ENCODE results near the gene CLIC3.
A peak's percentile ranks its signal among the peaks of the same experiment; 100 is the strongest.

CLIC3 gene

DNA sequence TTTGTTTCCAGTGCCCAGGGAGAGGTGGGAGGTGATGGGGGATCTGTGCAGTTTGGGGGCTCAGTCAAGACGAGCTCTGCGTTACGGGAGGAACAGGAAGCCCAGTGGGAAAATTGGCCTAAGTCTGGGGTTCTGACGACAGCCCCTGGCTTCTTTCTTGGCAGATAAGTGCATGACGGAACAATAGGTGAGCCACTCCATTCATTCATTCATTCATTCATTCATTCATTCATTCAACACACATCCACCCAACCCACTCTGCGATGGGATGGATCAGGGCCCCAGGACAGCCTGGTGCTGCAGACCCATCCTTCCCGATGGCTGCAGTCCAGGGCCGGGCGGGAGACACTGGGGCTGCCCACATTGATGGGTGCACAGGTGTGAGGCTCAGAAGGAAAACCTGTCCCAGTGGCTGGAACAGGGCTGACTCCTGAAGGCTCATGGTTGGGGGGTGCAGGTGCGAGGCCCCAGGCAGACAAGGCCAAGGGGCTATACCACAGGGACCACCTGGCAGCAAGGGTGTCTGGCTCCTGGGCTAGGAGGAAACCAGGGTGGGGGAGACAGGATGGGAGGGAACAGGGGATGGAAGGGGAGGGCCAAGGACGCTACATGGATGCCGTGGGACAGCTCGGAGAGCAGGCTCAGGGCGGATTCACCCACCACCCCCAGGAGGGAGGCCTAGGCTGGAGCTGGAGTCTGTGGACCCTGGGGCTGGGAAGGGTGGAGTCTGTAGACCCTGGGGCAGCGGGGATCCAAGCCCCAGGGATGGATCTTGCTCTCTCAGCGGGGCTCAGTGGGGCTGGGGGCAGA, 15.5 kb downstream of the CLIC3 start:
- intact Hi-C loops (cut with micrococcal nuclease), result no loop called here
- peaks cover 77% of the 10 kb centered on the region for H3K27me3 Mint-ChIP-seq
- no peak overlapping the region for H3K4me3 Mint-ChIP-seq
- no peaks in the 10 kb centered on the region for H3K36me3 Mint-ChIP-seq (ENCODE audit: low read depth)
- H3K4me1 Mint-ChIP-seq (ENCODE audit: low read depth), result peaks cover 17% of the 10 kb centered on the region
- no peaks in the 10 kb centered on the region for H3K9me3 Mint-ChIP-seq
- H3K27ac Mint-ChIP-seq, result no peak overlapping the region

DNA sequence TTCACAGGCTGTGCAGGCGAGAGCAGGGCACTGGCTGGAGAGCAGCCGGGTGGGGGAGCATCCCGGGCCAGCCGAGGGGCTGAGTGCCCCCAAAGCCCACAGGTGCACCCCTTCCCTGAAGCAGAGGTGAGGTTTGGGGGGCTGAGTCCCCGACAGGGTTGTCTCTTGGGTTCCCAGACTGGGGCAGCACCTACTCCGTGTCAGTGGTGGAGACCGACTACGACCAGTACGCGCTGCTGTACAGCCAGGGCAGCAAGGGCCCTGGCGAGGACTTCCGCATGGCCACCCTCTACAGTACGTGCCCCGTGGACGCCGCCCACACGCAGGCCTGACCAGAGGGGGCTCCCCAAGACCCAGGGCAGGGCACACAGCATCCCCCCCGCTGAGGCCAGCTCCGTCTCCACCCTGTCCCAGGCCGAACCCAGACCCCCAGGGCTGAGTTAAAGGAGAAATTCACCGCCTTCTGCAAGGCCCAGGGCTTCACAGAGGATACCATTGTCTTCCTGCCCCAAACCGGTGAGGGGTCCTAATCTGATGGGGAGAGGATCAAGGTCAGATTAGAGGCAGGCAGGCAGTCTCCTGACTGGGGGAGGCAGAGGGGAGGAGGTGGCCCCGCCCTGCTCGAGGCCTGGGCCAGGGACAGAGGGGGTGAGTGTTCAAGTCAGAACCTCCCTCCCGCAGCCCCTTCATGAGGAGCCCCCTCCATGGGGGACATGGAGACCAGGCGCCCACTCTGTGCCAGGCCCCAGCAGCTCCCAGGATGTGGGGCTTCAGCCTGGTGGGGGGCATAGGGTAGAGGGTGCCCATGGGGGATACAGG, 16.4 kb downstream of the CLIC3 start:
- intact Hi-C loops (cut with micrococcal nuclease), result no loop called here
- Mint-ChIP-seq H3K4me1 (ENCODE audit: low read depth) (peaks cover 25% of the 10 kb centered on the region), H3K4me3 (no peak overlapping the region), H3K9me3 (no peaks in the 10 kb centered on the region), H3K27ac (no peak overlapping the region), H3K36me3 (ENCODE audit: low read depth) (no peaks in the 10 kb centered on the region), H3K27me3 (peaks cover 81% of the 10 kb centered on the region)

DNA sequence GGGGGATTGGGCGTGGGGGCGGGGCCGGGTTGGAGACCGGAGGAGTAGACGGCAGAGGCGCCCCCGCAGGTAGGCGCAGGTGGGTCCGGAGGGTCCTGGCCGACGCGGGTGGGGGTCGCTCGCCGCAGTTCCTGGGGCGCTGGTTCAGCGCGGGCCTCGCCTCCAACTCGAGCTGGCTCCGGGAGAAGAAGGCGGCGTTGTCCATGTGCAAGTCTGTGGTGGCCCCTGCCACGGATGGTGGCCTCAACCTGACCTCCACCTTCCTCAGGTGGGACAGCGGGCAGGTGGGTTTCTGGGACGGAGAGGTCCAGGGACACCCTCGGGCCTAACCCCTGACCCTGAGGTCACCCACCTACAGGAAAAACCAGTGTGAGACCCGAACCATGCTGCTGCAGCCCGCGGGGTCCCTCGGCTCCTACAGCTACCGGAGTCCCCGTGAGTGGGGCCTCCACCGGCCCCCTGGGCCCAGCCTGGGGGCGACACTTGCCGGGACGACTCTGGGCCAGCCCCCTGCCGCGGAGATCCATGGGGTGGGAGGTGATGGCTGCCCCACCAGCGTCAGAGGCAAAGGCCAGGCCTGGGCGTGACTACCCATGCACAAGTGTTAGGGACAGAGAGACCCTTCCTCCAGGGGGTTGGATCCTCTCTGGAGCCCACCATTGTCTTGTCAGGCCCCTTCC, 17.4 kb downstream of the CLIC3 start:
- Mint-ChIP-seq H3K9me3 (no peaks in the 10 kb centered on the region), H3K36me3 (ENCODE audit: low read depth) (no peaks in the 10 kb centered on the region), H3K27me3 (peaks cover 75% of the 10 kb centered on the region), H3K4me3 (no peak overlapping the region), H3K27ac (no peak overlapping the region), H3K4me1 (ENCODE audit: low read depth) (peaks cover 31% of the 10 kb centered on the region)
- intact Hi-C loops (cut with micrococcal nuclease), result loop anchor here (1.0 kb wide), 1 partner anchor 13 kb away; the partner anchor contains the start of gene PAXX

DNA sequence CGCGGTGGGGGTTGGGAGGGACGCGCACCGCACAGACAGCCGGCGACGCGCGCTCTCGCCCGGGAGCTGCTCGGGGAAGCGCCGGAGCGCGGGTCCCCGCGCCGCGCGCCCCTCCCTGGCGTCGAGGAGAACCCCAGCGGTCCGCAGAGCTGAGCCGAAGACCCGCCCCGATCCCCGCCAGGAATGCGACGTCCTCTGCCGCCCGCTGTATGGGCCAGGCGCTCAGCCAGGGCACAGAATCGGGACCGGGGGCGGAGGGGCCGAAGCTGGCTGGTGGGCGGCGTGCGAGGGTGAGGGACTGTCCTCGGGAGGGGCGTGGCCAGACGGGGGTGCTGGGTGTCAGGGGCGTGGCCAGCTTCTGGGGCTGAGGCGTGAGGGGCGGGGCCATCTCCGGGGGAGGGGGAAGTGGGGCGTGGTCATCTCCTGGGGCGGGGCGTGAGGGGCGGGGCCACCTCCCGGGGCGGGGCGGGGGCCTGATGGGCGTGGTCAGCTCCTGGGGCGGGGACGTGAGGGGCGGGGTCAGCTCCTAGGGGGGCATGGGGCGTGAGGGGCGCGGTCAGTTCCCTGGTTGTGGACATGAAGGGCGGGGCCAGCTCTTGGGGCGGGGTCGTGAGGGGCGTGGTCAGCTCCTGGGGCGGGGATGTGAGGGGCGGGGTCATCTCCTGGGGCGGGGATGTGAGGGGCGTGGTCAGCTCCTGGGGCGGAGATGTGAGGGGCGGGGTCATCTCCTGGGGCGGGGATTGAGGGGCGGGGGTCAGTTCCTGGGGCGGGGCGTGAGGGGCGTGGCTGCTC, 18.1 kb downstream of the CLIC3 start:
- Mint-ChIP-seq H3K27ac (no peak overlapping the region), H3K4me1 (ENCODE audit: low read depth) (peaks cover 31% of the 10 kb centered on the region), H3K4me3 (peak overlapping the region; percentile 23), H3K36me3 (ENCODE audit: low read depth) (no peaks in the 10 kb centered on the region), H3K9me3 (no peaks in the 10 kb centered on the region), H3K27me3 (peaks cover 69% of the 10 kb centered on the region)
- intact Hi-C loops (cut with micrococcal nuclease), result loop anchor here (1.0 kb wide), 1 partner anchor 14 kb away; the partner anchor contains the start of gene PAXX

DNA sequence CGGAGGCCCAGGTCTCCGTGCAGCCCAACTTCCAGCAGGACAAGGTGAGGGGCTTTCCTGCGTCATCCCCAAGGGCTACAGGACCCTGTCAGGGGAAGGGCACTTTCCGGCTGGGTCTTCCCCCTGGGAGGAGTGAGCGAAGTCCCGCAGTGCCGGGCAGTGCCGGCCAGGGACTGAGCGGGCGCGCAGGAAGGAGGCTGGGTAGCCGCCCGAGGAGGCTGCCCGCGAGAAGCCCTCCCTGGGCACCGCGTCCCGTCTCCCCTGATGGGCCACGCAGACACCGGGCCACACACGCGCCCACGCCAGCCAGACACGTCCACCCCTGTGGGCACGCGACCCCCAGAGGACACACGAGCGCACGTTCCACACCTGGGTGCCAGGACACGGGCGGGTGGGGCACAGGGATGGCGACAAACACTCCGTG, 18.7 kb downstream of the CLIC3 start:
- peak overlapping the region; percentile 39 for H3K4me3 Mint-ChIP-seq
- H3K27me3 Mint-ChIP-seq, result peaks cover 63% of the 10 kb centered on the region
- intact Hi-C loops (cut with micrococcal nuclease), result loop anchor here (1.0 kb wide), 1 partner anchor 15 kb away; the partner anchor contains the start of gene PAXX
- peaks cover 31% of the 10 kb centered on the region for H3K4me1 Mint-ChIP-seq (ENCODE audit: low read depth)
- no peak overlapping the region for H3K27ac Mint-ChIP-seq
- no peaks in the 10 kb centered on the region for H3K9me3 Mint-ChIP-seq
- H3K36me3 Mint-ChIP-seq (ENCODE audit: low read depth), result no peaks in the 10 kb centered on the region

DNA sequence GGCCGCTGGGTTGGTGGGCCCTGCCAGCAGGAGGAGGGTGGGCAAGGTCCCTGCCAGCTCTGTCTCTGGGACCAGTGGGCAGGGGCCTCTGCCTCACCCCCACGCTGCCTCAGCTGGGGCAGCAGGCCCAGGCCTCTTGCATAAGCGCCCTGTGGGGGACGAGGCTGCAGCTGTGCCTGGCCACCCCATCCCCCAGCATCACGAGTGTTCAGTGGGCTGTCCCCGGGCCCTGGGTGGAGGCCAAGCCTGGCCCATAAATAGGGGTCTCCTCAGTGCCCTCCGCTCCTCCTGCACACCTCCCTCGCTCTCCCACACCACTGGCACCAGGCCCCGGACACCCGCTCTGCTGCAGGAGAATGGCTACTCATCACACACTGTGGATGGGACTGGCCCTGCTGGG, 19.1 kb downstream of the CLIC3 start, which contains the start of gene PTGDS:
Gene PTGDS, plus strand, starts transcription at position 282 of the 400 bp plus-strand sequence. Its CDS starts 75 bp downstream, at position 357.
- Mint-ChIP-seq H3K36me3 (ENCODE audit: low read depth) (no peaks in the 10 kb centered on the region), H3K4me1 (ENCODE audit: low read depth) (peaks cover 31% of the 10 kb centered on the region), H3K27me3 (peaks cover 58% of the 10 kb centered on the region), H3K9me3 (no peaks in the 10 kb centered on the region), H3K4me3 (peak within 1 kb of the TSS; percentile 39), H3K27ac (peak within 1 kb of the TSS; percentile 29)
- intact Hi-C loops (cut with micrococcal nuclease), result no loop called here

DNA sequence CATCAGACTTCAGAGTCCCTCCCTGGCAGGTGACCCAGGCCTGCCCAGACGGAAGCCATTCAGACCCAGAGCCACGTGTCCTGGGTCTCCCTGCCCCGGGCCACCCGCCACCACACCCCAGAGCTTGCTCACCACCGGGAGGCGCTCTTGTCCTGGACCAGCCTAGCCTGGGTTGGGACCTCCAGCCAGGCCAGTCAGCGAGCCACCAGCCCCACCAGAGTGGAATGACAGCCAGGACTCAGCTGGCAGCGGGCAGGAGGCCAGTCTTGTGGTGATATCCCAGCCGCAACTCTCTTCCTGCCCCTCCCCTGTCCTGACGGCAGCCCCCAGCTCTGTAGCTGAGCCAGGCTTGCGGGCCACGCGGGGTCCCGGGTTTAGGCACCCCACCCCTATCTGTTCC, 20.7 kb downstream of the CLIC3 start:
- Mint-ChIP-seq H3K27ac (peak overlapping the region; percentile 61), H3K4me3 (no peak overlapping the region)

DNA sequence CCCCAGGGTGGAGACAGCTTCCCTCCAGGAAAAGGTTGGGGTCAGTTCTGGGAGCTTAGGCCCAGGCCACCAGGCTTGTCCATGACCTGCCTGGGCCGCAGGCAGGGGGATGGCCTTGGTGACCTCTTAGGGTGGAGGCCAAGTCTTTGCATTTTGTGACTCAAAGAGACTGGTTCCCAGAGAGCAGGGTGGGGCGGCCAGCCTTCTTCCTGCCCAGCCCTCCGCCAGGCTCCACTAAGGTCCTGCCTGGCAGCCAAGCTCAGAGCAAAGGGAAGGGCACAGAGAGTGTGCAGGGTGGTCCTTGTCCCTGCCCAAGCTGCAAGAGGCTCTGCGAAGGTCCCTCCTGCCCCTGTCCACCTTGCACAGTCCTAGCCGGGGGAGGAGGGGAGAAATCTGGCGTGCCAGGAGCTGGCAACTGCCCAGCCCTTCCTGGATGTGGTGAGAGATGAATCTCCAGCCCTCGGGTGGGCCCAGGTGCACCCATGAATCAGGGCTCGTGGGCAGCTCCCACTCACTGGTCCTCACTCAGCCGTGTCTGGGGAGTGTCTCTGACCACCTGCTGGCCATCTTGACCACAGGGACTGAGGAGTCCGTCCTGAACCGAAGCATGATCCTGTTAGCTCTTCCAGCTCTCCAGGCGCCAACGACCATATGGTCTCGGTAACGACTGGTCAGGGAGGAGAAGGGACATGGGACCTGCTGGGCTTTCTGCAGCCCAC, 21.4 kb downstream of the CLIC3 start:
- peak overlapping the region; percentile 61 for H3K27ac Mint-ChIP-seq
- H3K4me1 Mint-ChIP-seq (ENCODE audit: low read depth), result peaks cover 31% of the 10 kb centered on the region
- no peaks in the 10 kb centered on the region for H3K36me3 Mint-ChIP-seq (ENCODE audit: low read depth)
- no peaks in the 10 kb centered on the region for H3K9me3 Mint-ChIP-seq
- intact Hi-C loops (cut with micrococcal nuclease), result no loop called here
- H3K27me3 Mint-ChIP-seq, result peaks cover 57% of the 10 kb centered on the region
- peak overlapping the region; percentile 14 for H3K4me3 Mint-ChIP-seq

More for the DNA sequence above, 20.7 kb downstream of the CLIC3 start:
- intact Hi-C loops (cut with micrococcal nuclease), result no loop called here
- H3K36me3 Mint-ChIP-seq (ENCODE audit: low read depth), result no peaks in the 10 kb centered on the region
- H3K27me3 Mint-ChIP-seq, result peaks cover 53% of the 10 kb centered on the region
- H3K4me1 Mint-ChIP-seq (ENCODE audit: low read depth), result peaks cover 31% of the 10 kb centered on the region
- no peaks in the 10 kb centered on the region for H3K9me3 Mint-ChIP-seq

DNA sequence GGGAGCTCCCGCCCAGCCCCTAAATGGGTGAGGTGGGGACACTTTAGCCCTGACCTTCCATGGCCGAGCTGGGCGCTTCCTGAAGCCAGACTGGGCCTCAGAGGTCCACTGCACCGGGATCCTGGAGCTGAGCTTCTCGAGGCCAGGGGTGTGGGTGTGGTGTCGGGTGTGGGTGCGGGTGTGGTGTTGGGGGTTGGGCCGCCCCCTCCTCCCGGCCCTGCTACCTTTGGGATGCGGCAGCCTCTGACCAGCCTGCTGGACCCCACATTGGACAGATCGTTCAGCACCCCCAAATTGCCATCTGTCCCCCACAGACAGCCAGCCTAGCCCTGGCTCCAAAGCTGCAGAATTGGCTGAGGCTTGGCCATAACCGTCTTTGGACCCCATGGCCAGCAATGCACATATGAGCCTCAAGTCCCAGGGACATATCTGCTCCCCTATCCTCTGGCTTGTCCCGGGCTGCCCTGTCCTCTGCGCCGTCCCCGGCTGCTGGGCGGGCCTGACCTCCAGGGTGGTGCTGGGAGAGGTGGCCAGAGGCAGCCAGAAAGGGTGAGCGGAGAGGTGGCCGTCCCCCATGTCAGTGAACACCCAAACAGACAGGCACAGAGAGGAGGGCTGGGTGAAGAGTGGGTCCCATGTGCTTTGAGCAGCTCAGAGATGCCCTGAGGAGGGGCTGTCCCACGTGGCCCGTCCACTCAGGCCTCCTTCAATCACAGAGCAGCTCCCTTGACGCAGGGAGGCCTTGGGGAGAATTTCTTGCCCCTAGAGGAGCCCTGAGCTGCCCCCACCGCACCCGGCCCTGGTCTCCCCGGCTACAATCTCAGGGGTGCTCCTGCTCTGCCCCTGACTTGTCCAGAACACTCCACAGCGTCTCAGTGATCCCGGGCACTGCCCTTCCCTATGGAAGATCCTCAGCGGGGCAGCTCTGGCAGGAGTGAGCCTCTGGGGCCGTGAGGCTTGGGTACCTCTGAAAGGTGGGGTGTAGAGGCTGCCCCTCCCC, 22.4 kb downstream of the CLIC3 start:
- no peak overlapping the region for H3K4me3 Mint-ChIP-seq
- peaks cover 54% of the 10 kb centered on the region for H3K27me3 Mint-ChIP-seq
- no peaks in the 10 kb centered on the region for H3K9me3 Mint-ChIP-seq
- H3K36me3 Mint-ChIP-seq (ENCODE audit: low read depth), result no peaks in the 10 kb centered on the region
- H3K4me1 Mint-ChIP-seq (ENCODE audit: low read depth), result peaks cover 31% of the 10 kb centered on the region
- H3K27ac Mint-ChIP-seq, result peak overlapping the region; percentile 42
- intact Hi-C loops (cut with micrococcal nuclease), result no loop called here

DNA sequence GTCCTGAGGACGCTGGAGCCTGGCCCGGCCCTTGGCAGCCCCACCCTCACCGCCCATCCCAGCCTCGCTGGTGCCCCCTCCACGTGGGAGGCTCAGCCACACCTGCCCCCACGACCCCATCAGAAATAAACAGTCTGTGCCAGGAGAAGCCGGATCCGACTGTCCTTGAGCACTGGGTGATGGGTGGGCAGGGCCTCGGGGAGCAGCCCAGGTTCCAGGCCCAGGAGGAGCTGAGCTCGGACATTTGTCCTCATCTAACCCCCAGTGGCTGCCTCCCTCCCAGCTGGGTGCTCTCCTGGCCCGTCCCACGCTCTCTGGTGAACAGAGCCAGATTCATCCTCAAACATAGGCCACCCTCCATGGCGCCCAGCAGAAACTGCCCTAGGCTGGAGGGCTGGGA, 23.6 kb downstream of the CLIC3 start:
- Mint-ChIP-seq H3K27ac (no peak overlapping the region), H3K27me3 (peaks cover 54% of the 10 kb centered on the region), H3K36me3 (ENCODE audit: low read depth) (no peaks in the 10 kb centered on the region), H3K4me3 (no peak overlapping the region), H3K9me3 (no peaks in the 10 kb centered on the region), H3K4me1 (ENCODE audit: low read depth) (peaks cover 30% of the 10 kb centered on the region)
- intact Hi-C loops (cut with micrococcal nuclease), result no loop called here

DNA sequence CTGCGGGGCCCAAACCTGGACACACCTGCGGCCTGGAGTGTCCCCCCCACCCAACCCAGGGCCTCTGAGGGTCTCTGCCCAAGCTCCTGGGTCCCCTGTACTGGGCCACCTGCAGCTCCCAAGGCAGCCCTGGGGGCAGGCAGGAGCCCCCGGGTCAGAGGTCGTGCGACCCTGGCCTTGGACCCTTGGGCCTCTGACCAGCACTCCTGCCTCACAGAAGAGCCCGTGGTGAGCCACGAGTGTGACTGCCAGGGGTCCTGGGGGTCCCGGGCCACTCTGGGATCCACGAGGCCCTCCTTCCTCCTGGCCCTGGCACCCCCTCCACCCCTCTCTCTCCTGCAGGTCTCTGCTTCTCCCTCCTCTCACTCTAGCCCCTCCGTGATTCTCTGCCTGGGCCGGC, 24.0 kb downstream of the CLIC3 start:
- peaks cover 50% of the 10 kb centered on the region for H3K27me3 Mint-ChIP-seq
- H3K4me3 Mint-ChIP-seq, result no peak overlapping the region
- intact Hi-C loops (cut with micrococcal nuclease), result no loop called here
- peaks cover 26% of the 10 kb centered on the region for H3K4me1 Mint-ChIP-seq (ENCODE audit: low read depth)
- H3K27ac Mint-ChIP-seq, result no peak overlapping the region
- no peaks in the 10 kb centered on the region for H3K9me3 Mint-ChIP-seq
- H3K36me3 Mint-ChIP-seq (ENCODE audit: low read depth), result no peaks in the 10 kb centered on the region

DNA sequence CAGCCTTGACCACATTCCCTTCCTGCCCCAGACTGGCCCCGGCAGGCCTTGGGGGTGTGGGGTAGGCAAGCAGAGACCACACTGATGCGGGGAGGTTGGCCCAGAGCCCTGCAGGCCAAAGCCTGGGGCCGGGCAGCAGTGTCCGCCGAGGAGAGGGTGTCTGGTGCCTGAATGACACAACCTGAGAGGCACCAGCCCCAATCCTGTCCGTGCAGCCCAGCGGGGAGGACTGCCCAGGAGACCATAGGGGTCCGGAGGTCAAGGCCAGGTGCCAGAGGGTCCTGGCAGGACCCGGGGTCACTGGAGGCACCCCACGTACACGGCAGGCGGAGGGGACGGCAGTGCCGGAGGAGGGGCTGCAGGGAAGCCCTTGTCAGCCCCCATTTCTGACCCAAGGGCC, 24.6 kb downstream of the CLIC3 start:
- peaks cover 49% of the 10 kb centered on the region for H3K27me3 Mint-ChIP-seq
- H3K9me3 Mint-ChIP-seq, result no peaks in the 10 kb centered on the region
- H3K27ac Mint-ChIP-seq, result no peak overlapping the region
- no peak overlapping the region for H3K4me3 Mint-ChIP-seq
- intact Hi-C loops (cut with micrococcal nuclease), result no loop called here
- H3K4me1 Mint-ChIP-seq (ENCODE audit: low read depth), result peaks cover 23% of the 10 kb centered on the region
- H3K36me3 Mint-ChIP-seq (ENCODE audit: low read depth), result no peaks in the 10 kb centered on the region
